ENCODE measurements around the gene ZNF319.

The ZNF319 gene

DNA sequence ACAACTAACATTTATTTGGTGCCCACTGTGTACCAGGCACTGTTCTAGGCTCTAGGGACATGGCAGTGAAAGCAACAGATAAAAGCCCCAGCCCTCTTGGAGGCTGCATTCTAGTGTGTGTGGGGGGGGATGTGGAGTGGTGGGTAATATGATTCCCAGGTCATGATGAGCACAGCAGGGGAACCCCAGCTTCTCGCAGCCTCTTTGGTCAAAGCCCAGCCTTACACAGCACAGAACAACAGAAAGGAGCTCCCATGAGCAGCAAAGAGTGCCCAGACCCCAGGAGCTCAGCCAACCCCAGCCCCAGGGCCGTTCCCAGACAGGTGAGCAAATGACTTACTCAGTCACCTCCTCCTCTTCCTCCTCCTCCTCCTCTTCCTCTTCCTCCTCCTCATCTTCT, 51.5 kb downstream of the ZNF319 start:
- no peak overlapping the region for H3K27ac ChIP-seq
- TF ChIP-seq ZFX (IDR thresholded peaks at IDR 0.05) = no peak
- TF ChIP-seq, protein P1, sequence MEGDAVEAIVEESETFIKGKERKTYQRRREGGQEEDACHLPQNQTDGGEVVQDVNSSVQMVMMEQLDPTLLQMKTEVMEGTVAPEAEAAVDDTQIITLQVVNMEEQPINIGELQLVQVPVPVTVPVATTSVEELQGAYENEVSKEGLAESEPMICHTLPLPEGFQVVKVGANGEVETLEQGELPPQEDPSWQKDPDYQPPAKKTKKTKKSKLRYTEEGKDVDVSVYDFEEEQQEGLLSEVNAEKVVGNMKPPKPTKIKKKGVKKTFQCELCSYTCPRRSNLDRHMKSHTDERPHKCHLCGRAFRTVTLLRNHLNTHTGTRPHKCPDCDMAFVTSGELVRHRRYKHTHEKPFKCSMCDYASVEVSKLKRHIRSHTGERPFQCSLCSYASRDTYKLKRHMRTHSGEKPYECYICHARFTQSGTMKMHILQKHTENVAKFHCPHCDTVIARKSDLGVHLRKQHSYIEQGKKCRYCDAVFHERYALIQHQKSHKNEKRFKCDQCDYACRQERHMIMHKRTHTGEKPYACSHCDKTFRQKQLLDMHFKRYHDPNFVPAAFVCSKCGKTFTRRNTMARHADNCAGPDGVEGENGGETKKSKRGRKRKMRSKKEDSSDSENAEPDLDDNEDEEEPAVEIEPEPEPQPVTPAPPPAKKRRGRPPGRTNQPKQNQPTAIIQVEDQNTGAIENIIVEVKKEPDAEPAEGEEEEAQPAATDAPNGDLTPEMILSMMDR (conservative IDR thresholded peaks at IDR 0.05) = no peak

DNA sequence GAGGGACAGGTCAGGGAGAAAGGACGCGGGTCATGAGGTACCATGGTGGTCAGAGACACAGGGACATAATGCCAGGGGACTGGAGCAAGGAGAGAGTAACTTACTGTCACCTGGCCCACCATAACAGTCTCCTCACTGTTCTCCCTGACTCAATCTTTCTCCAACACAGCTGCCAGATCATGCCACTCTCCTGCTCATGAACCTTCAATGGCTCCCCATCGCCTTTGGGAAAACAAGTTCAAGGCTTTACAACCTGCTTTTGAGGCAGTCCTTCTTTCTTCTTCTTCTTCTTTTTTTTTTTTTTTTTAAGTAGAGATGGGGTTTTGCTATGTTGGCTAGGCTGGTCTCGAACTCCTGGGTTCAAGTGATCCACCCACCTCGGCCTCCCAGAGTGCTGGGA, 52.4 kb downstream of the ZNF319 start:
- no peak for TF ChIP-seq ZFX (IDR thresholded peaks at IDR 0.05)
- TF ChIP-seq, protein P1 (conservative IDR thresholded peaks at IDR 0.05) = no peak
- no peak overlapping the region for H3K27ac ChIP-seq

DNA sequence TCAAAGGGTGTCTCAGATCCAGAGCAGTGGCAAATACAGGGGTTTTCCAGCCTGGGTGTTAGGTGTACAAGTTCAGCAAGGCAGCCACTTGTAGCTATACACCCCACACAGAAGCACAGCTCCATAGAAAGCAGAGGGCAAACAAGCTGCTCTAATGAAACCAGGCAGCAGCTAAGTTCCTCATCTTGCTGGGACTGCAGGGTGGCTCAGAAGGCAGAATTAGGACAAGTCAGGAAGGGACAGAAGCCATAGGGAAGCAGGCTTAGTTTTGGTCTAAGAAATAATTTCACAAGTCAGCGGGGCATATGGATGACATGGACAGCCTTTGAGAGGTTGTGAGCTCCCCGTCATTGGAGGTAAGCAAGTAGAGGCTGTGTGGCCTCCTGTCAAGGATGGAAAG, 53.2 kb downstream of the ZNF319 start:
- no peak for TF ChIP-seq ZFX (IDR thresholded peaks at IDR 0.05)
- TF ChIP-seq, protein P1 (conservative IDR thresholded peaks at IDR 0.05) = no peak
- H3K27ac ChIP-seq = no peak overlapping the region

GRCh38 chr16:57946181-57946801, 54.2 kb downstream of the ZNF319 start:
- no peak for TF ChIP-seq ZFX (IDR thresholded peaks at IDR 0.05)
- TF ChIP-seq, protein P1 (conservative IDR thresholded peaks at IDR 0.05) = no peak
- no peak overlapping the region for H3K27ac ChIP-seq

DNA sequence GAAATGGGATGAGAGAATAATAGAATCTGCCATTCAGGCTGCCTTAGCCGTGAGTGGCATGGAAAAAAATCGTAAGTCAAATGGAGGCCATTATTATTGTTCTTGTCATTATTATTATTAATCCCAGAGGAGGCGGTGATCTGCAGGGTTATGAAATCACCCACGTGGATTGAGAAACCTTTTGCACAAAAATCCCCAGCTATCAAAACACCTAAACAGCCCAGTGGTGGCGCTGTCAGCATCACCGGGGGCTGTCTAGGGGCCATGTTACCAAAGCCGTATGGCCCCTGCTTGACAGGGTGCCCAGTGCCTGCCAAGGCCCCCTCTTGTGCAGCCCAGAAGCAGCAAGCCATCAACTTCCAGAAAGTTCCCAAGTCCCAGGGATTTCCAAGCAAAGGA, 54.7 kb downstream of the ZNF319 start:
- TF ChIP-seq, protein P1 (conservative IDR thresholded peaks at IDR 0.05) = no peak
- no peak for TF ChIP-seq ZFX (IDR thresholded peaks at IDR 0.05)
- no peak overlapping the region for H3K27ac ChIP-seq

DNA sequence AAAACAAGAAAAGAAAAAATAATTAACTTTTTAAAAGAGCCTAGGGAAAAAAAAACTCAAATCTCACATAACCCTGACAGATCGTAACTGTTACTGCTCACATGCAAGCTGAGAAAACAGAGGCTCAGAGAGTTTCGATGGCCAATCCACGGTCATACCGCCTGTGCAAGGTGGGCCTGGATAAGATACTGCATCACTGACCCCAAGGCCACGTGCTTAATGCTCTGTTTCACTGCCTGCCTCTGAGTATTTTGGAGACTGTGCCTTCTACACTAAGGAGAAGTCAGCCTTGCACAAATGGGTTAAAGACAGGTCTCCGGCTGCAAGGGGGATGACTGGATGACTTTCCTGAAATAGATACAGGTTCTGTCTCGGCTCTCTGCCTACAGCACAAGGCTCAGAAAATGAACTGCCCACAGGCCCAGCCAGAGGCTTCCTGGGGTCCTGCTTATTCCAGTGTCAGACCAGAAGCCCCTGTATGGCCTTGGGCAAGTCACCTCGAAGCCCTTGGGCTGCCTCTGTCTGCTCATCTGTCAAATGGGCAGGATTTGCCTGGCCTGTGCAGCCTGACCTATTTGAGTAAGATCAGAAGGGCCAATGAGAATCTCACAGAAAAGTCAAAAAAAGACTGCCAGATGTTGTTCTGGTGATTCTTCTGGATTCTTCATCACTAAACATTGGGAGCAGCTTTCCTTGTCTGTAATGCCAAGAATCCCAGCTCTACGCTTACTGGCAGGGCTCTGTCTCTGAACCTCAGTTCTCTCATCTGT, 55.3 kb downstream of the ZNF319 start:
- no peak for TF ChIP-seq ZFX (IDR thresholded peaks at IDR 0.05)
- TF ChIP-seq, protein P1 (conservative IDR thresholded peaks at IDR 0.05) = no peak
- H3K27ac ChIP-seq = no peak overlapping the region
